HCT116 (cell line): ENCODE measurements around the gene HLCS. TPM values are rescaled to one million over a fixed set of nuclear protein-coding genes. Genes with fewer than 3 reads are reported as not detected.

Experiments
- ATAC-seq: fragments of 200-7000 bp; cut with Tn5 transposase; 2 replicates; pipeline ENCODE4 v1.9.1; 2020; ENCODE audit warnings: mild to moderate bottlenecking, moderate library complexity
- BruUV-seq: library from RNA; stranded (reverse); fragments of 400-500 nt; replicated peaks from 2 replicates; lab custom pipeline; 2021; lab: Mats Ljungman, UMichigan
- CTCF ChIA-PET: fragments of 300-600 bp; sonication (Branson Sonifier 250); formaldehyde crosslinking; loops from one replicate; lab custom pipeline; 2021; ENCODE audit warnings: antibody characterized with exemption; lab: Charles Lee
- POLR2A ChIA-PET: fragments of 300-600, 350-600 bp; sonication (Branson Sonifier 250); formaldehyde crosslinking; loops from one replicate; lab custom pipeline; 2021; ENCODE audit warnings: antibody characterized with exemption; lab: Charles Lee
- RAD21 ChIA-PET, 2 experiments: fragments of 300-600 bp; sonication (Branson Sonifier 250); formaldehyde crosslinking; loops; one replicate each; lab custom pipeline; 2023; ENCODE audit warnings: low total read pairs in 2 of 2; ENCODE audit not compliant: uncharacterized antibody in 2 of 2, unreplicated experiment in 2 of 2, low non-redundant PET in 1 of 2; lab: Charles Lee
- DNase-seq: peaks from one replicate; pipeline ENCODE4 v3.0.0-alpha.2; 2010; ENCODE audit warnings: low read depth, low spot score
- H2AFZ ChIP-seq: fragments of 200-600 bp; shearing (Covaris generic), sonication (generic); 2 replicates; pipeline ENCODE4 v1.6.1; 2017; ENCODE audit warnings: low read depth, mixed run types, mixed read lengths, antibody characterized with exemption, low read length; ENCODE audit not compliant: poor library complexity, severe bottlenecking
- H3K27ac ChIP-seq: 2 replicates; pipeline ENCODE4 v1.5.1; 2012; ENCODE audit warnings: low read depth, low read length
- H3K27me3 ChIP-seq: fragments of 200-600 bp; sonication (generic); 2 replicates; pipeline ENCODE4 v1.6.1; 2016; ENCODE audit warnings: mixed run types, low read length, mixed read lengths; ENCODE audit not compliant: insufficient read depth
- H3K36me3 ChIP-seq, 2 experiments: fragments of 200-500 bp in 1 of 2; fragments of 200-600 bp in 1 of 2; sonication (Bioruptor generic) in 1 of 2; sonication (generic) in 1 of 2; 2 replicates each; pipeline versions ENCODE4 v1.5.1 to v1.6.1; 2014 to 2016; ENCODE audit warnings: low read length in 2 of 2, inconsistent platforms in 1 of 2, mixed read lengths in 1 of 2, mixed run types in 1 of 2; ENCODE audit not compliant: insufficient read depth in 2 of 2, control insufficient read depth in 1 of 2
- H3K4me1 ChIP-seq, 2 experiments: fragments of 200-600 bp in 1 of 2; sonication (generic) in 1 of 2; 2 replicates each; pipeline versions ENCODE4 v1.5.1 to v1.6.1; 2012 to 2017; ENCODE audit warnings: low read length in 2 of 2, inconsistent platforms in 1 of 2, mild to moderate bottlenecking in 1 of 2, mixed read lengths in 1 of 2, mixed run types in 1 of 2, moderate library complexity in 1 of 2; ENCODE audit not compliant: insufficient read depth in 2 of 2, control insufficient read depth in 1 of 2
- H3K4me2 ChIP-seq: fragments of 200-600 bp; sonication (generic); 2 replicates; pipeline ENCODE4 v1.6.1; 2017; ENCODE audit warnings: mixed run types, low read length, mixed read lengths
- H3K4me3 ChIP-seq, 2 experiments: fragments of 200-600 bp in 1 of 2; sonication (generic) in 1 of 2; replicated peaks in 1 of 2; 2 replicates each; pipeline ENCODE4 v1.5.1; 2011 to 2016; ENCODE audit warnings: low read length in 2 of 2, control low read depth in 1 of 2, low read depth in 1 of 2, mild to moderate bottlenecking in 1 of 2, mixed read lengths in 1 of 2, mixed run types in 1 of 2
- H3K79me2 ChIP-seq: fragments of 200-600 bp; sonication (generic); 2 replicates; pipeline ENCODE4 v1.6.1; 2017; ENCODE audit warnings: mild to moderate bottlenecking, mixed run types, low read length, moderate library complexity, mixed read lengths; ENCODE audit not compliant: insufficient read depth
- H3K9ac ChIP-seq: fragments of 200-600 bp; sonication (generic); 2 replicates; pipeline ENCODE4 v1.6.1; 2016; ENCODE audit warnings: low read length, mixed read lengths
- H3K9me2 ChIP-seq: fragments of 200-600 bp; sonication (generic), shearing (Covaris generic); 2 replicates; pipeline ENCODE4 v1.6.1; 2017; ENCODE audit warnings: mixed run types, mild to moderate bottlenecking, moderate library complexity; ENCODE audit not compliant: insufficient read depth
- H3K9me3 ChIP-seq, 2 experiments: fragments of 200-500 bp in 1 of 2; fragments of 200-600 bp in 1 of 2; sonication (Bioruptor generic) in 1 of 2; sonication (generic) in 1 of 2; 2 replicates each; pipeline ENCODE4 v1.6.1; 2014 to 2017; ENCODE audit warnings: low read length in 2 of 2, mixed read lengths in 2 of 2, inconsistent platforms in 1 of 2, low read depth in 1 of 2, mild to moderate bottlenecking in 1 of 2, mixed run types in 1 of 2, moderate library complexity in 1 of 2; ENCODE audit not compliant: control insufficient read depth in 1 of 2, insufficient read depth in 1 of 2
- H4K20me1 ChIP-seq: fragments of 200-600 bp; sonication (generic), shearing (Covaris generic); 2 replicates; pipeline ENCODE4 v1.6.1; 2017; ENCODE audit warnings: mixed run types, mild to moderate bottlenecking, moderate library complexity; ENCODE audit not compliant: insufficient read depth
- CBX3 ChIP-seq: IDR thresholded peaks from 2 replicates; pipeline ENCODE4 v1.6.1; 2012; ENCODE audit warnings: low read depth
- CEBPB ChIP-seq: IDR thresholded peaks from 2 replicates; pipeline ENCODE4 v1.6.1; 2012; ENCODE audit warnings: low read depth
- EGR1 ChIP-seq: IDR thresholded peaks from 2 replicates; pipeline ENCODE4 v1.6.1; 2012; ENCODE audit warnings: low read depth
- ELF1 ChIP-seq: IDR thresholded peaks from 2 replicates; pipeline ENCODE4 v1.6.1; 2012; ENCODE audit warnings: low read depth, borderline replicate concordance
- EZH2 ChIP-seq: fragments of 200-600 bp; sonication (generic); IDR thresholded peaks from 2 replicates; pipeline ENCODE4 v1.6.1; 2017; ENCODE audit warnings: antibody characterized with exemption, mixed run types
- FOSL1 ChIP-seq: IDR thresholded peaks from 2 replicates; pipeline ENCODE4 v1.6.1; 2012; ENCODE audit warnings: low read depth
- POLR2AphosphoS5 ChIP-seq: IDR thresholded peaks from 2 replicates; pipeline ENCODE4 v1.6.1; 2011; ENCODE audit warnings: mild to moderate bottlenecking, low read depth, low read length, moderate library complexity
- RAD21 ChIP-seq: IDR thresholded peaks from 2 replicates; pipeline ENCODE4 v1.6.1; 2012; ENCODE audit warnings: low read depth, mild to moderate bottlenecking
- SIN3A ChIP-seq: IDR thresholded peaks from 2 replicates; pipeline ENCODE4 v1.6.1; 2012; ENCODE audit warnings: low read depth
- TCF7L2 ChIP-seq: IDR thresholded peaks from 2 replicates; pipeline ENCODE4 v1.7.0; 2011; ENCODE audit warnings: borderline replicate concordance, inconsistent platforms; ENCODE audit not compliant: insufficient read depth, insufficient read length; ENCODE audit errors: extremely low read depth
- ZFX ChIP-seq: fragments of 450-650 bp; IDR thresholded peaks from 2 replicates; pipeline ENCODE4 v1.6.1; 2017
- ZNF274 ChIP-seq: fragments of 200-500 bp; sonication (Bioruptor generic); IDR thresholded peaks from 2 replicates; pipeline ENCODE4 v1.6.1; 2014; ENCODE audit warnings: mild to moderate bottlenecking, low read depth, low read length, inconsistent platforms
- intact Hi-C: fragments of 100-400 bp; cut with micrococcal nuclease; formaldehyde crosslinking; loops from 2 replicates; pipeline ENCODE4 v1.10.0; 2022
- total RNA-seq: library from RNA; stranded (reverse); gene quantifications from one replicate; pipeline ENCODE4 v1.2.1, GENCODE V29; 2021; ENCODE audit not compliant: unreplicated experiment
- TF ChIP-seq, protein P1 (sequence below), 3 experiments: fragments of 200-600 bp in 1 of 3; sonication (generic) in 1 of 3; IDR thresholded peaks in 2 of 3; conservative IDR thresholded peaks in 1 of 3; 2 replicates each; pipeline ENCODE4 v1.5.1; 2012 to 2017; ENCODE audit warnings: low read depth in 2 of 3, low read length in 2 of 3, antibody characterized with exemption in 1 of 3, borderline replicate concordance in 1 of 3, control low read depth in 1 of 3, mild to moderate bottlenecking in 1 of 3, mixed read lengths in 1 of 3, mixed run types in 1 of 3, moderate library complexity in 1 of 3; ENCODE audit not compliant: insufficient read depth in 1 of 3
- TF ChIP-seq, protein P2 (sequence below): IDR thresholded peaks from 2 replicates; pipeline ENCODE4 v1.6.1; 2012
- TF ChIP-seq, protein P3 (sequence below): IDR thresholded peaks from 2 replicates; pipeline ENCODE4 v1.6.1; 2012
- TF ChIP-seq, protein P4 (sequence below): IDR thresholded peaks from 2 replicates; pipeline ENCODE4 v1.6.1; 2011; ENCODE audit warnings: mild to moderate bottlenecking, low read length, moderate library complexity; ENCODE audit not compliant: insufficient replicate concordance; ENCODE audit errors: extremely low read depth

Gene HLCS
- total RNA-seq, 1 experiment from 2014 or later = 18.5 TPM

DNA sequence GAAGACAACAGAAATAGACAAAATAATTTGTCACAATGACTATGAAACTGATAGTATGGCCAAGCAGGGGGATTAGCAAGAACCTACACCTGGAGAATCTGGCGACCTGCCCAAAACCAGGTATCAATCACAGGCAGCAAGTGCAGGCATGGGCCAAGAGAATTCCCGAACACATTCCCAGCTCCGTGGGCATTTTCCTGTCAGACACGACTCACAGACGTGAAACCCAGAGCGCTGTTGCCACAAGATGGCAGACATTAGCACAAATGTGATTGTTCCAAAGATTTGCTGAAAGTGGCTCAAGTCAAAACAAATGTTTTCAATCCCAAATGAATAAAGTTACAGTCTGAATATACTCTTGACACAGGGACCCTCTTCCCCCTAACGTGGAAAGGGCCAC is 36.8 kb downstream of the HLCS start:
- peaks cover 0 to 4% of the 10 kb centered on the region in 2 experiments; a peak in 1 of 4 replicates for H3K4me1 ChIP-seq
- BruUV-seq = no TSS peak
- no peak overlapping the region for H3K4me2 ChIP-seq
- ATAC-seq (peak; percentile 39; the same call in 1 of the 2 replicates), DNase-seq (no peak)
- no peak overlapping the region for H2AFZ ChIP-seq
- no peaks in the 10 kb centered on the region for H3K9me2 ChIP-seq
- no peaks in the 10 kb centered on the region for H4K20me1 ChIP-seq
- TF ChIP-seq, protein P1, sequence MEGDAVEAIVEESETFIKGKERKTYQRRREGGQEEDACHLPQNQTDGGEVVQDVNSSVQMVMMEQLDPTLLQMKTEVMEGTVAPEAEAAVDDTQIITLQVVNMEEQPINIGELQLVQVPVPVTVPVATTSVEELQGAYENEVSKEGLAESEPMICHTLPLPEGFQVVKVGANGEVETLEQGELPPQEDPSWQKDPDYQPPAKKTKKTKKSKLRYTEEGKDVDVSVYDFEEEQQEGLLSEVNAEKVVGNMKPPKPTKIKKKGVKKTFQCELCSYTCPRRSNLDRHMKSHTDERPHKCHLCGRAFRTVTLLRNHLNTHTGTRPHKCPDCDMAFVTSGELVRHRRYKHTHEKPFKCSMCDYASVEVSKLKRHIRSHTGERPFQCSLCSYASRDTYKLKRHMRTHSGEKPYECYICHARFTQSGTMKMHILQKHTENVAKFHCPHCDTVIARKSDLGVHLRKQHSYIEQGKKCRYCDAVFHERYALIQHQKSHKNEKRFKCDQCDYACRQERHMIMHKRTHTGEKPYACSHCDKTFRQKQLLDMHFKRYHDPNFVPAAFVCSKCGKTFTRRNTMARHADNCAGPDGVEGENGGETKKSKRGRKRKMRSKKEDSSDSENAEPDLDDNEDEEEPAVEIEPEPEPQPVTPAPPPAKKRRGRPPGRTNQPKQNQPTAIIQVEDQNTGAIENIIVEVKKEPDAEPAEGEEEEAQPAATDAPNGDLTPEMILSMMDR (IDR thresholded peaks at IDR 0.05 in 2 of 3, conservative IDR thresholded peaks at IDR 0.05 in 1 of 3; ENCODE audit: borderline replicate concordance in 1 of 3, insufficient read depth in 1 of 3, low read depth in 2 of 3, low read length in 2 of 3) = peak in 1 of 3 experiments; percentile 23; a peak in 1 of 6 replicates
- TF ChIP-seq, protein P2, sequence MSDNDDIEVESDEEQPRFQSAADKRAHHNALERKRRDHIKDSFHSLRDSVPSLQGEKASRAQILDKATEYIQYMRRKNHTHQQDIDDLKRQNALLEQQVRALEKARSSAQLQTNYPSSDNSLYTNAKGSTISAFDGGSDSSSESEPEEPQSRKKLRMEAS = no peak
- 0 out of 2 replicates have a peak, but pooled peaks have one; percentile 12 for TF ChIP-seq RAD21
- 0 out of 4 replicates have a peak, but pooled peaks cover 0 to 3% of the 10 kb centered on the region in 2 experiments for H3K36me3 ChIP-seq
- no peak overlapping the region for H3K27ac ChIP-seq
- CTCF ChIA-PET = interaction anchor here (1.3 to 2.8 kb wide), 2 partner anchors 9 to 299 kb away, joined by 3 to 12 read pairs; no protein-coding TSS in a partner anchor
- no peak overlapping the region for H3K9ac ChIP-seq
- H3K79me2 ChIP-seq = no peaks in the 10 kb centered on the region
- H3K9me3 ChIP-seq = no peaks in the 10 kb centered on the region
- intact Hi-C loops = loop anchor here (5.0 to 10.0 kb wide), 2 partner anchors 175 to 507 kb away; no protein-coding TSS in a partner anchor
- RAD21 ChIA-PET = no interaction called here
- H3K4me3 ChIP-seq = no peak overlapping the region
- POLR2A ChIA-PET = no interaction called here
- H3K27me3 ChIP-seq = no peaks in the 10 kb centered on the region

DNA sequence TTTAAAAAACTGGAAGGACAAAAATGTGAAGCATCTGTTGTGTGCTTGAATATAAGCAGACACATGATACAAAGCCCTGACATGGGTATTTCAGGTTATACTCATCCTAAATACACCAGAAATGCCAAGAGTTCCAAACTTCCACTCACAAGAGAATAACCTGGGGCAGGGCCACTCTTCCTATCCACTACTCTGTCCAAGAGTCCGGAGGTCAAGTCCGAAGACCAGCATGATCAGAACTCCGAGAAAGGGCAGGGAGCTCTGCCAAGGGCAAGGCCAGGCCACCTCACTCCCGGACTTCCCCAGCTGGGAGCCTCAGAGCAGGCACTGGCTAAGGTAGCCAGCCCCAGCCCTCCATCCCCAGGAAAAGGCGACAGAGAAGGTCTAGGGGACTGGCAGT is 37.5 kb downstream of the HLCS start:
- ChIA-PET RAD21 (no interaction called here), CTCF (interaction anchor here (1.3 to 2.8 kb wide), 2 partner anchors 9 to 298 kb away, joined by 3 to 12 read pairs; no protein-coding TSS in a partner anchor), POLR2A (no interaction called here)
- Histone ChIP-seq H3K4me1 (peaks cover 0 to 4% of the 10 kb centered on the region in 2 experiments; a peak in 1 of 4 replicates), H2AFZ (no peak overlapping the region), H3K9ac (no peak overlapping the region), H3K4me3 (no peak overlapping the region), H3K4me2 (no peak overlapping the region), H3K27ac (no peak overlapping the region), H3K36me3 (no peaks in the 10 kb centered on the region), H3K27me3 (no peaks in the 10 kb centered on the region), H4K20me1 (no peaks in the 10 kb centered on the region), H3K9me2 (no peaks in the 10 kb centered on the region), H3K9me3 (no peaks in the 10 kb centered on the region), H3K79me2 (no peaks in the 10 kb centered on the region)
- no peak for DNase-seq
- ATAC-seq = no peak
- intact Hi-C loops = loop anchor here (5.0 to 10.0 kb wide), 2 partner anchors 174 to 507 kb away; no protein-coding TSS in a partner anchor
- no TSS peak for BruUV-seq
- TF ChIP-seq ELF1 = no peak
- no peak for TF ChIP-seq ZNF274
- no peak for TF ChIP-seq TCF7L2
- no peak for TF ChIP-seq EZH2
- no peak for TF ChIP-seq ZFX
- no peak for TF ChIP-seq FOSL1
- no peak for TF ChIP-seq CEBPB
- TF ChIP-seq, protein P3, sequence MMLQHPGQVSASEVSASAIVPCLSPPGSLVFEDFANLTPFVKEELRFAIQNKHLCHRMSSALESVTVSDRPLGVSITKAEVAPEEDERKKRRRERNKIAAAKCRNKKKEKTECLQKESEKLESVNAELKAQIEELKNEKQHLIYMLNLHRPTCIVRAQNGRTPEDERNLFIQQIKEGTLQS = no peak
- no peak for TF ChIP-seq CBX3
- no peak for TF ChIP-seq SIN3A
- TF ChIP-seq RAD21 = no peak
- TF ChIP-seq, protein P4, sequence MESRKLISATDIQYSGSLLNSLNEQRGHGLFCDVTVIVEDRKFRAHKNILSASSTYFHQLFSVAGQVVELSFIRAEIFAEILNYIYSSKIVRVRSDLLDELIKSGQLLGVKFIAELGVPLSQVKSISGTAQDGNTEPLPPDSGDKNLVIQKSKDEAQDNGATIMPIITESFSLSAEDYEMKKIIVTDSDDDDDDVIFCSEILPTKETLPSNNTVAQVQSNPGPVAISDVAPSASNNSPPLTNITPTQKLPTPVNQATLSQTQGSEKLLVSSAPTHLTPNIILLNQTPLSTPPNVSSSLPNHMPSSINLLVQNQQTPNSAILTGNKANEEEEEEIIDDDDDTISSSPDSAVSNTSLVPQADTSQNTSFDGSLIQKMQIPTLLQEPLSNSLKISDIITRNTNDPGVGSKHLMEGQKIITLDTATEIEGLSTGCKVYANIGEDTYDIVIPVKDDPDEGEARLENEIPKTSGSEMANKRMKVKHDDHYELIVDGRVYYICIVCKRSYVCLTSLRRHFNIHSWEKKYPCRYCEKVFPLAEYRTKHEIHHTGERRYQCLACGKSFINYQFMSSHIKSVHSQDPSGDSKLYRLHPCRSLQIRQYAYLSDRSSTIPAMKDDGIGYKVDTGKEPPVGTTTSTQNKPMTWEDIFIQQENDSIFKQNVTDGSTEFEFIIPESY = no peak
- TF ChIP-seq, protein P2 = no peak
- no peak for TF ChIP-seq EGR1
- no peak for TF ChIP-seq POLR2AphosphoS5
